GM10847 (cell line): ENCODE data around the gene NFATC2IP.

Source experiments
- POLR2A ChIP-seq: IDR thresholded peaks from 2 replicates; pipeline ENCODE4 v1.6.1; 2011; ENCODE audit not compliant: insufficient read length; ENCODE audit errors: extremely low read depth

NFATC2IP gene

DNA sequence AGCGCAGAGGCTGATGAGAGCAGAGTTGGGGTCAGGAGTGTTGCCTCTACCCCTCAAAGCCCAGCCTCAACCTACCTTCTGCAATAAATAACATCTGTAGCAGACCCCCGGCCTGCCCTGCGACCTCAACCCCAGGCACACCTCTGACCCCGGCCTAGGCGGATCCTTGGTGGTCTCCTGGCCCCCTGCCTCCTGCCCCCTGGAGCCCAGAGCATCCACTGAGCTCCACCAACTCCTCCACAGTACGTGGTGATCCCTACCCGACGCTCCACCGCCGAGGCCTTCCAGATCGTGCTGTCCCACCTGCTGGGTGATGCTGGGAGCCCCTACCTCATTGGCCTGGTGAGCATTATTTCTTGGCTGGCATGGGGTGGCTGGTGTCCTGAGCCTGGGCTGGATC, 32.2 kb downstream of the NFATC2IP start:
- TF ChIP-seq POLR2A: no peak

DNA sequence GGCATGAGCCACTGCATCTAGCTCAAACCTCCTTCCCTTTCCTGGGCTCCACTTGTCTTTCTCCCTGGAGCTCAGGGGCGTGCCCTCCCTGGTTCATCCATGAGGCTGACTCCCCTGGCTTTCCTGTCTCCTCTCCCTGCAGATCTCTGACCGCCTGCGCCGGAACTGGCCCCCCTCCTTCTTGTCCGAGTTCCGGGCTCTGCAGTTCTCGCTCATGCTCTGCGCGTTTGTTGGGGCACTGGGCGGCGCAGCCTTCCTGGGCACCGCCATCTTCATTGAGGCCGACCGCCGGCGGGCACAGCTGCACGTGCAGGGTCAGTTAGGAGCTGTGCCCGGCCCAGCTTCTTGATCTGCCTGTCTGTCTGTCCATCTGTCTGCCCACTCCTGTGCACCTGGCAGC, 32.9 kb downstream of the NFATC2IP start:
- no peak for TF ChIP-seq POLR2A

DNA sequence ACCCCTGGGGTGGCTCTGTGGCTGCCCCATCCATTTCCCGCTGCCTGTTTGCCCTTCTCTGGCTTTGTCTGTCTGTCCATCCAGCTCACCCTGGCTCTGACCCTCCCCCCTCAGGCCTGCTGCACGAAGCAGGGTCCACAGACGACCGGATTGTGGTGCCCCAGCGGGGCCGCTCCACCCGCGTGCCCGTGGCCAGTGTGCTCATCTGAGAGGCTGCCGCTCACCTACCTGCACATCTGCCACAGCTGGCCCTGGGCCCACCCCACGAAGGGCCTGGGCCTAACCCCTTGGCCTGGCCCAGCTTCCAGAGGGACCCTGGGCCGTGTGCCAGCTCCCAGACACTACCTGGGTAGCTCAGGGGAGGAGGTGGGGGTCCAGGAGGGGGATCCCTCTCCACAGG, 33.4 kb downstream of the NFATC2IP start:
- no peak for TF ChIP-seq POLR2A

DNA sequence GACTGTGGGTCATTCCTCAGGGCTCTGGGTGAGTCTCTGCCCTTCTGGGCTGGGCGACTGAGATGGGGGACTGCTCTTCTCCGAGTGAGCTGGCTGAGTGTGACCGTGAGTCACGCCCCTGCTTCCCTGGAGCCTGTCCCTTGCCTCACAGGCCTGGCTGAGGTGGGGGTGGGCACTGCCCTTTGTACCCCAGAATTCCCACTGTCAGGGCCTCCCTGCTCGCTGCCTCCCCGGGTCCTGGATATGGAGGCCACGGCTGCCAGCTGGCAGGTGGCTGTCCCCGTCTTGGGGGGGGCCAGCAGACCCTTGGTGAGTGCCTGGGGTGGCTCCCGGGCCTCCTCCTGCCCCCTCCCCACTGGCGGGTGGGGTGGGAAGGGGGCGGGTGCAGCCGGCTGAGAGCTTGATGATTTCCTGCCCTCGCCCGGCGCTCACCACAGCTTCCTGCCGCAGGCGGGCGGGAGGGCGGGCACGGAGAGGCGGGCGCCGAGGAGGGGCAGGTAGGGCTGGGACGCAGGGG, 33.9 kb downstream of the NFATC2IP start, which contains the start of gene LAT:
TSS of gene LAT (plus strand) at position 434 of the 517 bp plus-strand sequence. CDS start 366 bp downstream, outside the sequence.
- TF ChIP-seq POLR2A: no peak

DNA sequence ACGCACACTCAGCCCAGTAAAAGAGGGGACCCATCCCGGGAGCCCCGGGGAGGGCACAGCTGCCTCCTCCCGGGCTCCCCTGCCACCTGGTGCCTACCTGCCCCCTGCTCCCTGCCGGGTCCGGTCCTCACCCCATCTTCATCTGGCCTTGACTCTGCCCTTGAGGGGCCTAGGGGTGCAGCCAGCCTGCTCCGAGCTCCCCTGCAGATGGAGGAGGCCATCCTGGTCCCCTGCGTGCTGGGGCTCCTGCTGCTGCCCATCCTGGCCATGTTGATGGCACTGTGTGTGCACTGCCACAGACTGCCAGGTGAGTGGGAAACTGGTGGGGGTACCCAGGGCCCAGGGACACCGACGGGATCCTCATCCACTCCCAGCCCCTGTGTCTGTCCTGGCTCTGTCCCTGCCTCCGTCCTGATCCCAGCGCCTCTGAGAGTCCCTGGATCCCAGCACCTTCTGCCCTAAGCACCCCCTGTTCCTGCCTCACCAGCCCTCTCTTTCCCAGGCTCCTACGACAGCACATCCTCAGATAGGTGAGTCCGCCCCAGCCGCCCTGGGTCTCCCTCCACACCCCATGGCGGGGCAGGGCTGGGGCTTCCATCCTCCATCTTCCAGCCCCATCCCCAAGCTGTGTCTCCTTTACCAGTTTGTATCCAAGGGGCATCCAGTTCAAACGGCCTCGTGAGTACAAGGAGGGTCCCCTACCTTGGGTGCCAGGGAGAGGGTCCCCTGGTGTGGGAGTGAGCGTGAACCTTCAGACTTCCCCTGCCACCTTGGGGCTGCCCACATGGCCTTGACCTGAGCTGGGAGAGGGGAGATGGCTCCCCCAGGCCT, 34.7 kb downstream of the NFATC2IP start:
- no peak for TF ChIP-seq POLR2A

DNA sequence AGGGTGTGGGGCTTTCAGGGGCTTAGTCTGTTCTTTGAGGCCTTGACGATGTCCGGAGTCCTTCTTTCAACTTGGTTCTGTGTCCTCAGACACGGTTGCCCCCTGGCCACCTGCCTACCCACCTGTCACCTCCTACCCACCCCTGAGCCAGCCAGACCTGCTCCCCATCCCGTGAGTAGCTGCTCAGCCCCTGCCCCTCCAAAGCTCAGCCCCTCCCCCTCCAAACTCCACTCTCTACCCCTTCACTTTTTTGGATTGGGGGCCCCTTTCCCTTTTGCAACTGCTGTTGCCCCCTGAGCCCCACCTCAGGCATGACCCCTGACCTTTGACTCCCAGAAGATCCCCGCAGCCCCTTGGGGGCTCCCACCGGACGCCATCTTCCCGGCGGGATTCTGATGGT, 35.3 kb downstream of the NFATC2IP start:
- TF ChIP-seq POLR2A: no peak

DNA sequence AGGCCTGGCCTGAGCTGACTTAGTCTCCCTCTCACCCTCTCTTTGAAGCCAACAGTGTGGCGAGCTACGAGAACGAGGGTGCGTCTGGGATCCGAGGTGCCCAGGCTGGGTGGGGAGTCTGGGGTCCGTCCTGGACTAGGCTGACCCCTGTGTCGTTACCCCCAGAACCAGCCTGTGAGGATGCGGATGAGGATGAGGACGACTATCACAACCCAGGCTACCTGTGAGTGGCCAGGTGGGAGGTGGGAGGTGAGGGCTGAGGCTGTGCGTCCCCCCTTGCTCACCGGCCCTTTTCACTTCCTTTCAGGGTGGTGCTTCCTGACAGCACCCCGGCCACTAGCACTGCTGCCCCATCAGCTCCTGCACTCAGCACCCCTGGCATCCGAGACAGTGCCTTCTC, 35.8 kb downstream of the NFATC2IP start:
- no peak for TF ChIP-seq POLR2A

DNA sequence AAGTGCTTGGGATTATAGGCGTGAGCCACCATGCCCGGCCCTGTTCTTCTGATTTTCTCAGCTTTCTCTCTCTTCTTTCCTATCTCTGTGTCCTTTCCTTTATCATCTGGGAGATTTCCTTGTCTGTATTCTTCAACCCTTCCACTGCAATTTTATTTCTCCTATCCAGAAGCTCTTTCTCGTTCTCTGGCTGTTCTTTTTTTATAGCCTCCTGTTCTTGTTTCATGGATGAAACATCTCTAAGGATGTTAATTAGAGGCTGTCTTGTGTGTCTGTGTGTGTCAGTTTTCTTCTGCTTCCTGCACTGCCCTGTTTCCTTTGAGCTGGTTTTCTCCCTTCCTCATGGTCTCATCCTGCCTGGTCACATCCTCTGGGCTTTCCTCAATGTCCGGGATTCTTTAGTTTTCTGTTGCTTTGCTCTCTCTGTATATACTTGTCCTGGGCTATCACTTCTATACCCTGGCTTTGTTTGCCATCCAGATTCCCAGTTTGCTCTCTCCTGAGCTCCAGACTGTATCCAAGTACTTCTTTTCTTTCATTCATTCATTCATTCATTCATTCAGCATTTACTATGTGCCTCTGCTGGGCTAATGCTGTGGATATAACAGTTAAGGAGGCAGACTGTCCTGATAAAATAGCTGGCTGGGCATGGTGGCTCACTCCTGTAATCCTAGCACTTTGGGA, 36.6 kb downstream of the NFATC2IP start:
- no peak for TF ChIP-seq POLR2A

DNA sequence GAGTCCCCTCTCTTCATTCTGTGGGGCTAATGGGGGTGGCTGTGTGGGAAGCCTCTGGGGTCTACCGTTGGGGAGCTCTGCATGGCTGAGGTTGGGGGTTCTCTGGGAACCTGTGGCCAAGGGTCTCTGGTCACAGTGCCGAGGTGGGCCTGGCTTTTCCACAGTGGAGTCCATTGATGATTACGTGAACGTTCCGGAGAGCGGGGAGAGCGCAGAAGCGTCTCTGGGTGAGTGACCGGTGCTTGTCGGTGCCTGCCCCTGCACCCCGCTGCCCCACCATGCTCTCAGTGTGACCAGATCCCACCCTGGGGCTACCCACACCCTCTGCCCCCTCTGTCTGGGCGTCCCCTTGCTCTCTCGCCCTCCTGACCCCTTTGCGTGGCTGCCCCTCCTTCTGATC, 38.6 kb downstream of the NFATC2IP start:
- TF ChIP-seq POLR2A: no peak

DNA sequence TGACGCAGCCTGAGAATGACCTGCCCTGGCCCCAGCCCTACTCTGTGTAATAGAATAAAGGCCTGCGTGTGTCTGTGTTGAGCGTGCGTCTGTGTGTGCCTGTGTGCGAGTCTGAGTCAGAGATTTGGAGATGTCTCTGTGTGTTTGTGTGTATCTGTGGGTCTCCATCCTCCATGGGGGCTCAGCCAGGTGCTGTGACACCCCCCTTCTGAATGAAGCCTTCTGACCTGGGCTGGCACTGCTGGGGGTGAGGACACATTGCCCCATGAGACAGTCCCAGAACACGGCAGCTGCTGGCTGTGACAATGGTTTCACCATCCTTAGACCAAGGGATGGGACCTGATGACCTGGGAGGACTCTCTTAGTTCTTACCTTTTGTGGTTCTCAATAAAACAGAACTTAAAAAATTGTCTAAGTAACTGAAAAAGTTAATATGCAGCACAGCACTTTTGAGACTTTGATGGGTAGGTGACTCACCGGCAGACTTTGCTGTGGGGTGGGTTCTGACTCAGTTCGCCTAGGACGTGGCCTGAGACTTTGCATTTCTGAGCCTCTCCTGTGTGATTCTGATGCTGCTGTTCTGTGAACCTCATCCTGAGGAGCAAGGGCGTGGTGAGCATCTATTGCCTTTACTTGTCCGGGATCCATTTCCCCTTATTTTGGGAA, 39.8 kb downstream of the NFATC2IP start:
- TF ChIP-seq POLR2A: no peak

DNA sequence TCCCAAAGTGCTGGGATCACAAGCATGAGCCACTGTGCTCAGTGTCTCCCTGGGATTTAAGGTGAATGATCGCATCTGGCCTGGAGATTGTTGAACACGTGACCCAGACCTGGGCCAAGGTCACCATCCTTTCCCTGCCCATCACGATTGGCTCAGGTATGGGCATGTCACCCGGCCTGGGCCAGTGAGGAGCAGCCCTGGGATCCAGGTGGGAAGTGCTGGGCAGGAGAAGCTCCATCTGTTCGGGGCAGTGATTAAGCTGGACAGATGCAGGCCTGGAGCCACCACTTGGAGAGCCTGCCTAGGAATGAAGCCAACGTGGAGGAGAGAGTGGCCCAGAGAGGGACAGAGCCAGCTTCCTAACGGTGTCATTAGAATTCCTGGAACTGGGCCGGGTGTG, 41.0 kb downstream of the NFATC2IP start:
- TF ChIP-seq POLR2A: no peak

DNA sequence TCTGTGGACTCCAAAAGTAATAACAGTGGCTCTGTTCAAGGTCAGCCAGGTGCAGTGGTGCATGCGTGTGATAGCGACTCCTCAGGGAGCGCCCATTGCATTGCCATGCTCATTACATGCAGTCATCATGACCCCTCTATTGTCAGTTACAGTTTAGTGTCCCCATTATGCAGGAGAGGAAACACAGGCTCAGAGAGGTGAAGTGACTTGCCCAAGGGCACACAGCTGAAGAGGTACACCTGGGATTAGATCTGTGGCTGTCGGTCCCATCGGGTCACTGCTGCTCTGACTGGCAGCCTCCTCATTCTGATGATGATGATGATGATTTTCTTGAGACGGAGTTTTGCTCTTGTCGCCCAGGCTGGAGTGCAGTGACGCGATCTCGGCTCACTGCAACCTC, 41.8 kb downstream of the NFATC2IP start:
- TF ChIP-seq POLR2A: no peak

DNA sequence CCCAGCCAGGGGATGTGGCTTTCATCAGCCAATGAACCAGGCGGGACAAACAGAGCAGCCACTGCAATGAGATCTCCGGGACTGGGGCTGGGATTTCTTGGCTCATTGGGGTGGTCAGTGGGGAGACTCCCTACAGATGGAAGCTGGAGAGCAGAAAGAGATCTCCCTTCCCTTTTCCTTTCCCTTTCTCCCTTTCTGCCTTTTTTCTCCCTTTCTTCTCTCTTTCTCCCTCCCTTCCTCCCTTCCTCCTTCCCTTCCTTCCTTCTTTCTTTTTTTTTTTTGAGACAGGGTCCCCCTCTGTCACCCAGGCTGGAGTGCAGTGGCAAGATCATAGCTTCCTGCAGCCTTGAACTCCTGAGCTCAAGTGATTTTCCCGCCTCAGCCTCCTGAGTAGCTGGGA, 48.1 kb downstream of the NFATC2IP start:
- TF ChIP-seq POLR2A: no peak

DNA sequence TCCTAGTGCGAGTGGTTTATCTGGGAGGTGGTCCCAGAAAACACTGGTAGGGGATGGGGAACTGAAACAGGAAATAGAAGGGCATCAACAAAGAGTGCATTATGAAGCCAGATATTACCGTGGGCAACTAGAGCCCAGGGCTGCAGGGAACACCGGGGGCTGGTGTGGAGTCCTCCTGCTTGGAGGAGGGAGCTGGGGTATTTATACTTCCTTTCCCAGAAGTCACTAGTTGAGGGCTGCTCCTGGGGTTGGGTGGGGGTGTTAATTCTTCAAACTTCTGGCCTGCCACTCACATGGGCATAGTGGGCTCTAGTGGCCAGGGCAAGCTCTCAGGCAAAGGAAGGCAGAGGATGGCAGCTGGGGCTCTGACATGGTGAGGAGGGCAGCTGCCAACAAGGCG, 48.8 kb downstream of the NFATC2IP start:
- TF ChIP-seq POLR2A: no peak

DNA sequence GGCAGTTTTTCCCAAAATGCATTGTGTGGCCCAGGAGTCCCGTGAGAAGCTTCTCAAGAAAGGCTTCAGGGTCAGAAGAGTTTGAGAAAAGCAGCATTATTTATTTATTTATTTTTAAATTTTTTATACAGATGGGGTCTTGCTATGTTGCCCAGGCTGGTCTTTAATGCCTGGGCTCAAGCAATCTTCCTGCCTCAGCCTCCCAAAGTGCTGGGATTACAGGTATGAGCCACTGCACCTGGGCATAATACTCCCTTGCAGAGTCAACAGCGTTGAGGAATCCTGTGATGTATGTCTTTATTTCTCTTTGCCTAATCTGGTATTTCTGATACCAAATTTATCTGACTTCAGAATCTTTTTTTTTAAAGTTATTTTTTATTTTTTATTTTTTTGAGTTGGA, 49.3 kb downstream of the NFATC2IP start:
- TF ChIP-seq POLR2A: no peak
